ENCODE data around the gene ZNF512B. TPM values are rescaled to one million over a fixed set of nuclear protein-coding genes. Genes with fewer than 3 reads are reported as not detected.

Gene ZNF512B
- total RNA-seq, 2 experiments from 2014 or later: 7.9 to 8.3 TPM

GRCh38 chr20:63908008-63908682, 61.6 kb downstream of the ZNF512B start:
- DNase-seq: no peak
- CTCF ChIA-PET: interaction anchor here (3.5 kb wide), 1 partner anchor 66 kb away, joined by 10 read pairs; no protein-coding TSS in a partner anchor
- Mint-ChIP-seq H3K4me3 (no peak overlapping the region), H3K36me3 (ENCODE audit: low read depth) (no peaks in the 10 kb centered on the region), H3K4me1 (ENCODE audit: low read depth) (peaks cover 52% of the 10 kb centered on the region), H3K27ac (no peak overlapping the region), H3K27me3 (ENCODE audit: low read depth) (no peaks in the 10 kb centered on the region), H3K9me3 (no peaks in the 10 kb centered on the region)
- intact Hi-C loops (cut with micrococcal nuclease): loop anchor here (2.0 to 5.0 kb wide), 2 partner anchors 49 to 129 kb away; partner anchors contain the start of genes C20orf204 and UCKL1

Small RNAs within 50 kb of the gene (microRNA-seq; reads per million reads assigned to microRNA genes)
- gene MIR1914 (ENCODE audit: borderline microRNAs expressed, borderline replicate concordance): 2.7 reads per million
- gene MIR647 (ENCODE audit: borderline microRNAs expressed, borderline replicate concordance): not detected
- not detected for gene MIR941-1 (ENCODE audit: borderline microRNAs expressed, borderline replicate concordance)
- gene MIR941-2 (ENCODE audit: borderline microRNAs expressed, borderline replicate concordance): not detected
- gene MIR941-3 (ENCODE audit: borderline microRNAs expressed, borderline replicate concordance): not detected
- not detected for gene MIR941-4 (ENCODE audit: borderline microRNAs expressed, borderline replicate concordance)
- gene MIR941-5 (ENCODE audit: borderline microRNAs expressed, borderline replicate concordance): not detected

Other genes starting within 250 kb of the ZNF512B start
- 1 to 10 TPM; 3.1 to 4.1 TPM for gene LIME1, start 233.3 kb downstream of the ZNF512B start, total RNA-seq
- gene SLC2A4RG, start 230.2 kb downstream of the ZNF512B start, total RNA-seq: 10 to 100 TPM; 22.4 to 24.8 TPM
- gene ZBTB46, start 138.7 kb downstream of the ZNF512B start, total RNA-seq: under 1 TPM; 0.17 to 0.20 TPM
- not detected for gene ABHD16B, start 108.4 kb downstream of the ZNF512B start, total RNA-seq
- gene TPD52L2, start 104.7 kb downstream of the ZNF512B start, total RNA-seq: 10 to 100 TPM; 38.2 to 38.9 TPM
- 10 to 100 TPM; 19.4 to 19.5 TPM for gene DNAJC5, start 74.8 kb downstream of the ZNF512B start, total RNA-seq
- gene UCKL1, start 13.5 kb downstream of the ZNF512B start, total RNA-seq: 10 to 100 TPM; 23.3 to 23.9 TPM
- gene SAMD10, start 9.7 kb upstream of the ZNF512B start, total RNA-seq: 10 to 100 TPM; 20.5 to 21.8 TPM
- gene PRPF6, start 11.2 kb upstream of the ZNF512B start, total RNA-seq: 10 to 100 TPM; 39.4 to 40.2 TPM
- 1 to 10 TPM; 1.1 to 1.7 TPM for gene C20orf204, start 66.3 kb upstream of the ZNF512B start, total RNA-seq
- not detected for gene SOX18, start 79.7 kb upstream of the ZNF512B start, total RNA-seq
- gene TCEA2, start 93.3 kb upstream of the ZNF512B start, total RNA-seq: 10 to 100 TPM; 16.7 to 18.2 TPM
- 10 to 100 TPM; 20.6 to 23.5 TPM for gene RGS19, start 109.6 kb upstream of the ZNF512B start, total RNA-seq
- under 1 TPM; 0.45 to 0.47 TPM for gene OPRL1, start 110.2 kb upstream of the ZNF512B start, total RNA-seq
- under 1 TPM; 0.33 to 0.62 TPM for gene LKAAEAR1, start 114.5 kb upstream of the ZNF512B start, total RNA-seq
- not detected for gene NPBWR2, start 137.6 kb upstream of the ZNF512B start, total RNA-seq
- under 1 TPM; 0.05 TPM for gene MYT1, start 194.5 kb upstream of the ZNF512B start, total RNA-seq

All from activated naive CD4-positive, alpha-beta T cell treated with anti-CD3 and anti-CD28 coated beads for 36 hours (primary cell).